ENCODE results near the gene CYP26C1. TPM values are rescaled to one million over a fixed set of nuclear protein-coding genes. Genes with fewer than 3 reads are reported as not detected.

Gene CYP26C1
- total RNA-seq, 1 experiment from 2014 or later: 0.07 TPM

GRCh38 chr10:93106631-93107072, 46.1 kb downstream of the CYP26C1 start:
- peaks cover 3 to 7% of the 10 kb centered on the region in 2 experiments; a peak in 3 of 4 replicates for H3K4me1 ChIP-seq (ENCODE audit: control insufficient read depth in 1 of 2, insufficient read depth in 2 of 2, low read length in 2 of 2)
- peak overlapping the region; percentile 0; the same call in 1 of the 2 replicates for H3K4me2 ChIP-seq (ENCODE audit: low read length)
- intact Hi-C loops (cut with micrococcal nuclease): no loop called here
- H3K36me3 ChIP-seq (ENCODE audit: control insufficient read depth in 1 of 2, insufficient read depth in 2 of 2, low read length in 2 of 2): no peaks in the 10 kb centered on the region
- no peaks in the 10 kb centered on the region for H3K27me3 ChIP-seq (ENCODE audit: insufficient read depth, low read length)
- no peak for DNase-seq (ENCODE audit: low read depth, low spot score)
- POLR2A ChIA-PET: no interaction called here
- RAD21 ChIA-PET (ENCODE audit: low non-redundant PET in 1 of 2, low total read pairs in 2 of 2, uncharacterized antibody in 2 of 2, unreplicated experiment in 2 of 2): no interaction called here
- H3K79me2 ChIP-seq (ENCODE audit: insufficient read depth, low read length): no peaks in the 10 kb centered on the region
- H3K9me2 ChIP-seq (ENCODE audit: insufficient read depth): no peaks in the 10 kb centered on the region
- H3K9me3 ChIP-seq (ENCODE audit: control insufficient read depth in 1 of 2, insufficient read depth in 1 of 2, low read depth in 1 of 2, low read length in 2 of 2): peaks cover 0 to 5% of the 10 kb centered on the region in 2 experiments; a peak in 2 of 4 replicates
- no TSS peak for BruUV-seq (replicated peaks)
- ATAC-seq: no peak
- no peak overlapping the region for H3K27ac ChIP-seq (ENCODE audit: low read depth, low read length)
- TF ChIP-seq ATF3 (IDR thresholded peaks at IDR 0.05): no peak
- no peak for TF ChIP-seq POLR2AphosphoS5 (IDR thresholded peaks at IDR 0.05; ENCODE audit: low read depth, low read length)
- no peak for TF ChIP-seq JUND (IDR thresholded peaks at IDR 0.05)
- no peak for TF ChIP-seq EZH2phosphoT487 (IDR thresholded peaks at IDR 0.05; ENCODE audit: borderline replicate concordance)
- no peak for TF ChIP-seq RAD21 (IDR thresholded peaks at IDR 0.05; ENCODE audit: low read depth)
- TF ChIP-seq REST (IDR thresholded peaks at IDR 0.05; ENCODE audit: low read depth): no peak
- TF ChIP-seq ZBTB33 (IDR thresholded peaks at IDR 0.05; ENCODE audit: extremely low read depth, insufficient replicate concordance, low read length): no peak
- TF ChIP-seq EGR1 (IDR thresholded peaks at IDR 0.05; ENCODE audit: low read depth): no peak
- TF ChIP-seq SIN3A (IDR thresholded peaks at IDR 0.05; ENCODE audit: low read depth): no peak
- TF ChIP-seq CEBPB (IDR thresholded peaks at IDR 0.05; ENCODE audit: low read depth): no peak
- no peak for TF ChIP-seq SRF (IDR thresholded peaks at IDR 0.05; ENCODE audit: low read depth)
- no peak for TF ChIP-seq ZFX (IDR thresholded peaks at IDR 0.05)
- CTCF ChIA-PET: no interaction called here
- no peak overlapping the region for H3K9ac ChIP-seq (ENCODE audit: low read length)
- H4K20me1 ChIP-seq (ENCODE audit: insufficient read depth): no peaks in the 10 kb centered on the region
- H3K4me3 ChIP-seq (replicated peaks in 1 of 2; ENCODE audit: low read depth in 1 of 2, low read length in 2 of 2): no peak overlapping the region
- H2AFZ ChIP-seq (ENCODE audit: low read depth, low read length, poor library complexity, severe bottlenecking): no peak overlapping the region

Measured in HCT116 (cell line).